GM19463 (cell line): ENCODE measurements around the gene HIPK2.

Experiments used
- ATAC-seq: cut with Tn5 transposase; IDR thresholded peaks from one replicate; pipeline ENCODE4 v1.9.1; 2021; ENCODE audit warnings: mild to moderate bottlenecking, moderate library complexity; ENCODE audit not compliant: unreplicated experiment

Gene HIPK2

DNA sequence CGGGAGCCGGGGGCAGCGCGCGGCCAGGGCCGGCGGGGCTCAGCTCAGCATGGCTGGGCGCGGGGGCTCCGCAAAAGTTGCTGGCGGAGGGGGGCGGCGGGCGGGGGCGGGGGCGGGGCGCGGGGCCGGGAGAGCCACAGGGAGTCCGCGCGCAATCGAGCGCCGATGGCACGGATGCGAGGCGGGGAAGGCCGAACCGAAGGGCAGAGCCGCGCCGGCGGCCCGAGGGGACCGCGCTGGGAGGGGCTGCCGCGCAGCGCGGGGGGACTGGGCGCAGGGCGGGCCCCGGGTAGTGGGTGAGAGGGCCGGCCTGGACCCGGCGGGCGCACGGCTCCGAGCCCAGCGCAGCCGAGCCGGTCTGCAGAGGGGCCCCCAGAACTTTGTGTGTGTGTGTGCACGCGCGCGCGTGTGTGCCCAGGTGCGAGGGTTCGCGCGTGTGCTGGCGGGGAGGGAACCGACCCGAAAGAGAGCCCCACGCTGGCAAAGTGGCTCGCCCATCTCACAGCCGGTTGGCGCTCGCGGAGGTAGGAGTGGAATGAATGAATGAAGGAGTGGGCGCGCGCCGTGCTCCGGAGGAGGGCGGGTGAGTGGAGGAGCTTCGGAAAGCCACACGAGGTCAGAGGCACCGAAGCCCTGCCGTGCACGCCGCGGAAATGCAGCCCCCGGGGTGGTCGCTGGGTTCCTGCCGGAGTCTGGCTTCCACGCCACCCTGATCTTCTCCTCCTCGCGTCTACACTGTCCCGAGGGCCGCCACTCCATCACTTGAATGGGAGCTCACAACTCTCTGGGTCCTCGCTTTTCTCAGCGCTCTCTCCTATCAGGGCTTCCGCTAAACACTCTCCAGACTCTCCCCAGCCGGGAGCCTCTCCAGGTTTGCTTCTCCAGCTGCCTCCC is at the start of gene HIPK2:
HIPK2 (minus strand) TSS at position 51 of the 894 bp plus-strand sequence. CDS start 375 bp downstream, outside the sequence.
- ATAC-seq = peak; percentile 59

DNA sequence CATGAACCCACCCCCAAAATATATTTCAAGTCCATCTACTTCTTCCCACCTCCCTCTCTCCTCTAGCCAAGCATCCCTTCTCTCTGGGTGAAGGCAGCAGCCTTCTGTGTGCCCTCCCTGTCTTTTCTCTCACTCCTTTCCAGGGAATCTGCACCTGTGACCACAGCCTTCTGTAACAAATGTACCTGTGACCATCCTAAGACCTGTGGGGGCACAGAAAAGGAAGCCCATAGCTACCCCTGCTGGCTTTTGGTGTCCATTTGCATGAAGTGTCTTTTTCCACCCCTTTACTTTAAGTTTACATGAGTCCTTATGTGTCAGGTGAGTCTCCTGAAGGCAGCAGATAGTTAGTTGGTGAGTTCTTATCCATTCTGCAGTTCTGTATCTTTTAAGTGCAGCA is 49.2 kb upstream of the HIPK2 start:
- ATAC-seq = no peak

DNA sequence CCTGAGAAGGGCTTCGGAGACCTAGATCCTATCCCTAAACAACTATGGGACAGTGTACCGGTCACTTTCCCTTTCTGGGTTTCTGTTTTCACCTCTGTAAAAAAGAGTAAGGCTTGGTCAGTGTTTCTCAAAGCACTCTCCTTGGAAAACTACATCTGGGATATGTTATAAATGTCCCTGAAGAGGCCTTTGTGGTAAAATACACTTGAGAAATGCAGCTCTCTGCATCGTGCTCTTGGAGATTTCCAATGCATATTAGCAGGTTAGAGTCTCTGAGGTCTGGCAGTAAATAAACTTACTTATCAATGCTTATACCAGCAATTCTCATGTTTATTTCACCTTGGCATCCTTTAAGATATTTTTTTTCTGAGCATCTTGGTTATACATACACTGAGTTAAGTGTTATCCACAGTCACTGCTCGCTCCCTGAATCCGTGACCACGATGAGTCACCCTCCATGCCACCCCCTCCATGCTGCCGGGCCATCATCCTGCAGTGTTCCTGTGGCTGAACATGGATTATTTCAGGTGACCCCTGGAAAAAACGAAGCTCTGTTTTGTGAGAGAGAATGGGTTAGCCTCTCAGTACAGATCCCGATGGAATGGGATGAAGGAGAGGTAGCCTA is 48.0 kb upstream of the HIPK2 start:
- ATAC-seq = no peak

DNA sequence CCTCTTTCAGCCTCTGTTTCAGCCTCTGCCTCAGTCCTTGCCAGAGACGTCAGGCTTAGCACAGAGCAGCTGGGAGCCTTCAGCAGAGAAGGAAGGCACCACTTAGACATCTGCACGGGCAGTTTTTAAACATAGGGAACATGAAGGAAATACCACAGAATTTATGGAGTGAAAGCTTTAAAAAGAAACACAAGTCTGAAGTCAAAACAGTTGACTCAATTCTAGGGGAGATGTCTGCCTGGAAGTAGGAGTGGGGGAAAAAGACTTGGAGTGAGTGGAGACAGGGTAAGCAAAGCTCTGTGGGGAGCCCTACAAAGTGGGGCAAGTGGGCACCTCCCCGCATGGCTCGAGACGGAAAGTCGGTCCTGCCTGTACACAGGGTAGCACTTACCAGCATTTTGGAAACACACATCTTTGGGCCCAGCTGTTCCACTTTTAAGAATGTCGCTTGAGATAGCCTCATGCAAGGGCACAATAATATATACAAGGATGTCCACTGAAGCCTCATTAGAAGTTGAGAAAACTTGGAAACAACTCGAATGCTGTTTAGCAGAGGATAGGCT is 46.2 kb upstream of the HIPK2 start:
- ATAC-seq = no peak

DNA sequence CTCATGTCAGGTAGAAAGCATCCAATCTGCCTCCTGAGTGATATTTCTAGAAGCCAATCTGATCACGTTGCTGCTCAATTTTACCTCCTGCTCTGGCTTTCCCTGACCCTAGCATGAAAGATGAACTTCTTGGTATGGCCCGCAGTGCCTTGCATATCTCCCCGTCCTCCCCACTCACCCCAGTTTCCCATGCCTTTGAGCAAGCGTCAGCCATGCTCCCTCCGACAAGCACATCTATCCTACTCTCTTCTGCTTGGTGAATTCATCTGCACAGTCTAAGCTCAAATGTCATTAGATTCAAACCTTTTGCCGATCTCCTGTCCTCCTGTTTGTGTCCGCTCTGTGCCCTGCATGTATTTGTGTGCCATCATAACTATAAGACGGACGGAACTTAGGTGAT is 45.1 kb upstream of the HIPK2 start:
- ATAC-seq = no peak

DNA sequence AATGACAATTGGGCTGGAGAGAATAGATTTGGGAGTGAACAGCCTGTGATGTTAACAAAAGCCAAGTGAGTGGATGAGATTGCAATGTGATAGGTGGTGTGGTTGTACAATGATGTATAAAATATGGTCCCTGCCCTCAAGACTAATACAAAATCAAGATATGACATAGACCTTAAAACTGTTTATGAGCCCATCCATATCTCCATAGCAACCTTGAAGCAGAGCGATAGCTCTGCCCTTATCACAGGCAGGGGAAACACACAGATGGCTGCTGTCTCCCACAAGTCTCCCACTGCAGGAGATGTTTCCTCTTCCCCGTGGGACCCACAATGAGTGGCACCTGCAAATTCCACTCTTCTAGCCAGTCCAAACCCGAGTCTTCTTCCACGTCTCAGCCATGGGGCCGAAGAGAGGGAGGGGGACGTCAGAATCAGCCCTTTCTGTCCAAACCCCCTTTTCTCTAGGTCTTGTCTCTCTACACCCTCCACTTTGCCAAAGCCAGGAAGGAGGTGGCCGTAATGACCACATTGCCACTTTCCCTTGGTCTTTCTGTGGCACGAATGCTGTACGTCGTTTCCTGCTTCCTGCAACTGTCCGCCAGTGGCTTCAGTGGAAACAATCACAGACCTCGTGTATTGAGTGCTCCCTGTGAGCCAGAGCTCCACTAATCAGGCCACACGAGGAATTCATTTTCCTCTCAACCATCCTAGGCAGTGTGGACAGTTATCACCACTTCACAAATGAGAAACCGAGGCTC is 43.7 kb upstream of the HIPK2 start:
- no peak for ATAC-seq

DNA sequence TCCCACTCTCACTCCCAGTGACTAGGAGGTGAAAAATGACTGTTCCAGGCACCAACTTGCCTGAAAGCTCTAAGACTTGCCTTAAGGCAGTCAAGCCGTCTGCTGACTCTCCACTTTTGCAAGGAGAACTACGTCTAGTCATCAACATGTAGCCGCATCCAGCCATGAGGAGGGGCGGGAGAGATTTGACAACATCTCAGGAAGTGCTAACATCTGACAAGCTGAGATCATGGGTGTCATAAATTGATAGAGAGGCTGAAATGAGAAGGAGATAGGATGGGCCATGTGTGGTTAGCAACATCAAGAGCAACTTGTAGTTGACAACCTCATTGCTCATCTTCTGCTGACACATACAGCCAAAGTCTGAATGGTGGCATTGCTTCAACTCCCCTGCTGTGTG is 42.3 kb upstream of the HIPK2 start:
- ATAC-seq = no peak

DNA sequence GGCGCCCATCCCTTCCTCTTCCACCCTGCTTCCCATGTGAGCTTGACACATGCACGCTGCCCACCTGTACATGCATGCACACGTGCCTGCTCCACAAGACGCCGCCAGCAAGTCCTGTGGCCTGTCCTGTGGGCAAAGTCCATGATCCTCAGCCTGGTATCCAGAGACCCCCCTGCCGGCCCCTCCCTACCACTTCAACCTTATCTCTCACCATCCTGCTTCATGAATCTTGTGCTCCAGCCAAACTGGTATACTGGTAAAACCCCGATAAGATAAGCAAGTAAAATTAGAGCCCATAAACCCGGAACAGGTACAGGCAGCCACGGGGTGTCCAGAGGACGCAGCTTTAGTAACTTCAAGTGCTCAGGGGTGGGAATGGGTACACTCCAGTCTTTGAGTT is 39.5 kb upstream of the HIPK2 start:
- ATAC-seq = no peak

DNA sequence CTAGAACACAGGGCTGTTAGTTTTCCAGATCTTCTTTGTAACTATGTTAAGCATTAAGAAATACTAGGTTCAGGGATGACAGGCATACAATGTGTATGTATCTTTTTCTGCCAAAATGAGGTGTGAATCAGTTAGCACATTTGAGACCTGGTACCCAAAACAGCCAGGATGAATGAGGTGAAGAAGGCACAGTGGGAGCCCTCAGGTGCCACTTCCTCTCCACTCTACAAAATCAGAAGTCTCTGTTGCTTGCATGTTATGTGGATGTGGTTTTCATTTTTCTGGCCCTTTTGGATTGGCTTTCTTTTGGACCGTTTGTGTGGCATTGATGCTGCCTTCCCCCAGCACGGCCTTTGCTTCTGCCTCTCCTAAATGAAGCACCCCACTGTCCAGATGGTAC is 35.9 kb upstream of the HIPK2 start:
- ATAC-seq = no peak

DNA sequence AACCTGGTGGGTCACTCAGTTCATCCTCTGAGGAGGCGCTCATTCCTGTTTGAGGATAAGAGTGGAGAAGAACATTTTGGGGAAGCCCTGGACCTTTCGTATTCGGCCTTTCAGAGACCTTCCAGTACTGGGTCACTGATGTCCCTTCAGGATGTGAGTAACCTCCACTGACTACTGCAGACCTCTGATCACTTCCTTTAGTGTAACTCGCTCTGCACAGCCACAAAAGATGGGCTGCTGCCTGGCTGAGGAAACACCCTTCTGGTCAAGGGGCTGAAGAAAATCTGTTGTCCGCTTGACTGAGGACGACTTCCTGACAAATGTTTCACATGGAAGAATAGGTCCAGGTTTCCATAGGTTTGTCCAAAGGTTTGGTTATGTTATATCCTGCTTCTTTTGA is 35.4 kb upstream of the HIPK2 start:
- ATAC-seq = no peak

DNA sequence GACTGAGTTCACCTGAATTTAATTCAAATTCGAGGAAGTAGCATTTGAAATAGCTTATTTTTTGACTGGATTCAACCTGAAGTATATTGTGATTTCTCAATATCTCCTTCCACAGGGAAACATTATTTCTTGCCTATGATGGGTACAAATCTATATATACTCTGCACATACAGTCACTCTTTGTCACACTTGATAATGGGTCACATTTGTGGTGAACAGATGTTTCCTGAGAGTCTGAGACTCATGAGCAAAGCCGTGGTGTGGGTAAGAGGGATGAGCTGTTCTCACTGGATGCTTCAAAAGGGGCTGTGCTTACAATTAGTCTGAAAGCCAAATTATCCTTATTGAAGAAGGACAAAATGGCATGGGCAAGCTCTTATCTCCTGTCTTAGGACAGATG is 33.3 kb upstream of the HIPK2 start:
- ATAC-seq = no peak

DNA sequence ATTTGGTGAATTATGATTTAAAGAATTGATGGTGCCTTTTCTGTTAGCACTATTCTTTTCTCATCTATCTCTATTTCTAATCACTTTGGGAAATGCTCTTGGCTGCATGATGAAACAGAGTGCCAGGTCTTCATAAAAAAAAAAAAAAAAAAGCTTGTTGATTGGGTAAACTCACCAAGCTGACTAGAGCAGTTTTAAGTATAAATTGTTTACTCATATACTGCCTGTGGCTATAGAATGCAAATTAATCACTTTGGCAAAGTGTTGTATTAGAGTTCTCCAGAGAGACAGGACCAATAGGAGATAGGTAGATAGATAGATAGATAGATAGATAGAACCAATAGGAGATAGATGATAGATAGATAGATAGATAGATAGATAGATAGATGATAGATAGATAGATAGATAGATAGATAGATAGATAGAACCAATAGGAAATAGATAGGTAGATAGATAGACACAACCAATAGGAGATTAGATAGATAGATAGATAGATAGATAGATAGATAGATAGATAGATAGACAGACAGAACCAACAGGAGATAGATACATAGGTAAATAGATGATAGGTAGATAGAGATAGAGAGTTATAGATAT is 31.1 kb upstream of the HIPK2 start:
- ATAC-seq = no peak

DNA sequence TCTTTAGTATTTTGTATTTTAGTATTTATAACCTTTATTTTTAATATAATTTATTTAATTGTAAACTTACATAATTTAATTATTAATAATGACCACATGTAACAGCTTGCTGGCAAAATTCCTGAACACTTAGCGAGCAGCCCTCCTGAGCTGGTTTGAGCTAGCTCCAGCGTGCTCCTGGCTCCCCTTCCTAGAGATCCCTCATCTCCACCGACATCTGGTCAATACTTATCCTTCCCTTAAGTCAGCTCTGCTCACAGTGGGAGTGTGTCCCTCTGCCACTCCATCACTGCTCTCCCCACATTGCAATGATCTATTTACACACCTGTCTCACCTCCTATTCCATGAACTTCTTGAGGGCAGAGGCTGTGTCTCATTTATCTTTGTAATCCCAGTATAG is 30.6 kb upstream of the HIPK2 start:
- no peak for ATAC-seq

DNA sequence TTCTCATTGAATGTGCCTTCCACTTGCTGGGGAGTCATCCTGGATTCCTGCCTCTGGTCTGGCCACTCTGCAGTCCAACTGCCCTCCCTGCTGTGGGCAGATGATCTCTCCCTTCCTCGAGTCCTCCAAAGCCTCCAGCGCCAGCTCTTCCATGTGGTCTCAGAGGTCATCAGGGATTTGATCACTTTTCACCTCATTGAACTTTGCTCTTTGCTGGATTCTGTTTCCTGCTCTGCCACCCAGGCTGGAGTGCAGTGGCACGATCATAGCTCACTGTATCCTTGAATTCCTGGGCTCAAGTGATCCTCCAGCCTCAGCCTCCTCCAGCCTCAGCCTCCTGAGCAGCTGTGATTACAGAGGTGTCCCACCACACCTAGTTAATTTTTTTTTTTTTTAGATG is 29.2 kb upstream of the HIPK2 start:
- no peak for ATAC-seq

DNA sequence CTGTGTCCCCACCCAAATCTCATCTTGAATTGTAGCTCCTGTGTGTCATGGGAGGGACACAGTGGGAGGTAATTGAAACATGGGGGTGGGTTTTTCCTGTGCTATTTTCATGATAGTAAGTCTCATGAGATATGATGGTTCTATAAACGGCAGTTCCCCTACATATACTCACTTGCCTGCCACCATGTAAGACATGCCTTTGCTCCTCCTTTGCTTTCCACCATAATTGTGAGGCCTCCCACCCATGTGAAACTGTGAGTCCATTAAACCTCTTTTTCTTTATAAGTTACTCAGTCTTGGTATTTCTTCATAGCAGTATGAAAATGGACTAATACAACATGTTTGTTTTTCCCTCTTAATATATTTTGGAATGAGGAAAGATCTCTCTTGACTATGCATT is 26.8 kb upstream of the HIPK2 start:
- ATAC-seq = no peak

DNA sequence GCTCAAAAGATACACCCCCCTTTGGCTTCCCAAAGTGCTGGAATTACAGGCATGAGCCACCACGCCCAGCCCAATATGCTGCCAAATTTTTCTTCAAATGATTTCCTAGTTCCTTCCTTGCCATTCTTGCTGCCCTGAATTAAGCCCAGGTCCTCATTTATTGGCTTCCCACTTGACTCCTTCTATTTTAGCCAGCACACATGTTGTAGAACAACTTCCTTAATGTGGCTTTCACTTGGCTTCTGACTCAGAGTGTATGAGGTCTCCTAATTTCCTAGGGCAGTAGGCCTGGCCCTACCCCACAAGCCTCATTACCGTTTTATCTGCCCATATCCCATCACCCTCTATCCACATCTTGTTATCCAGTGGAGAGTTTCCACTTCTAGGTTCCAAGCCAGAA is 21.8 kb upstream of the HIPK2 start:
- no peak for ATAC-seq

DNA sequence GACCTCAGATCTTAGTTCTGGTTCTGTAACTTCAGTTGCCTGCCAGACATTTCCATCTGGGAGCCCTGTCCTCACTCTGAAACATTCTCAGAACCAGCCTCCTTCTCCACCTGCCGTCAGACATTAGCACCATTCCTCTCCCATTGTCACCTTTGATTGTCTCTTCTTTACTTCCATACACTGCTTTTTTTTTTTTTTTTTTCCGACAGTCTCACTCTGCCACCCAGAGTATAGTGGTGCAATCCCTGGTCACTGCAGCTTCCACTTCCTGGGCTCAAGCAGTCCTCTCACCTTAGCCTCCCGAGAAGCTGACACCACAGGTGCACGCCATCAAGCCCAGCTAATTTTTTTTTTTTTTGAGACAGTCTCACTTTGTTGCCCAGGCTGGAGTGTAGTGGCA is 21.1 kb upstream of the HIPK2 start:
- ATAC-seq = no peak

DNA sequence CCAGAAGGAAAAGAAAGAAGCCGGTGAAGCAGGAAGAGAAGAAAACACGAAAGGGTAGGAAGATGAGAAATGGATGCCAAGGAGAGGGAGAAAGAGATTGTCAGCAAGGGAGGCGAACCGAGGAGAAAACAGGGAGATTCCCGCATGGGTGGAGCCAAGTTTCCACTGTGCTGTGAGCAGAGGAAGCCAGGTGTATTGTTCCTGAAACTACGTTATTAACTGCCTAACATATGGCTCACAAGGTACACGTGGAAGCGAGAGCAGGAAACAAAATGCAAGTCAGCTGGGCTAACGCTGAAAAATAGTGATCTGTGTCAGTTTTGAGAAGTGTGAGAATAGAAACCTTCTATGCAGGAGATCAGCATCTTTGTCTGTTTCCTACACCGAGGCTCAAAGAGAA is 20.4 kb upstream of the HIPK2 start:
- ATAC-seq = peak; percentile 85

DNA sequence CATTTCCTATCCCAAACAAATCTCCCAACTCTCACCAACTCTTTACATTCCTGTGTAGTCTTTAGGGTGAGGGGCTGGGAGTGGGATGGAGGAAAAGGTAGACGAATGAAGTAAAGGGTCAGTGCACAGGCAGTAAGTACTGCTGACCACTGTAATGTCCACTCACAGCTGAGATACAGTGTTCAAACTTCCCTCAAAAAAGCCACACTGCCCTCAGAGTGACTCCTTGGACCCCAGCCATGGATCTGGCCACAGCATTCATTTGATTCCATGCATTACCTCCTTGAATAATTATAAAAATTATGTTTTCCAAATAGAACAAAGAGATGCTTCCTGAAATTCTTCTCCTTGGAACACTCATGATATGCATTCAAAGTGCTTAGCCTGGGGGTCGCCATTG is 19.8 kb upstream of the HIPK2 start:
- ATAC-seq = no peak

DNA sequence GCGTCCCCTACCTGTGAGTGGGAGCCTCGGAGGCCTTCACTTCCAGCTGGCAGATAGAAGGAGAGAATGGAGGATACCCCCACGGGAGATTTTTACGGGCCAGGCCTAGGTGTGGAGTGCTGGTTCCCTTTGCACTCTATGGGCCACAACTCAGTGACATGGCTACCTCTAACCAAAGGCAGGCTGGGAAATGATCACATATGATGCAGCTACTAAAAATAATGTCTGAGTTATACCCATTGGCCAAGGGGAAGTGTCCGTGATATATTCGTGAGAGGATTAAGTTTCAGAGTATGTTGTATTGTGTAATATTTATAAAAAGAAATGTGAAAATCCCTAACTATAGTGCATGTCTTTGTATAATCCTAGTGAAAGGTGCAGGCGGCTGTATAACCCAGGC is 13.5 kb upstream of the HIPK2 start:
- ATAC-seq = no peak

DNA sequence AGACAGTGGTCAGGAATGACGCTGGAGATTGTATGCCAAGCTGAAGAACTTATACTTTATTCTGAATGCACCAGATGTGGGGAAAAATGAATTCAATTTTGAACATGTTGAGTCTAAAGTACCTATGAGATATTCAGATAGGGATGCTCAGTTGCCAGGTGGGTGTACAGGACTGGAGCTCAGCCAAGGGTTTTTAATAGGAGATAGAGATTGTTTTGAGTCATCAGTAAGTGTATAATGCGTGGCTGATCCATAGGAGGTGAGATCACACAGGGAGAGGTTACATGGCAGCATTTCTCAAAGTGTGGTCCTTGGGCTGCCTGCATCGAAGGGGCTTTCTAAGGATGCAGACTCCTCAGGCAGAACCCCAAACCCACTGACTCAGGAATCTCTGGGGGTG is 6.8 kb upstream of the HIPK2 start:
- no peak for ATAC-seq
